MCF 10A (cell line): ENCODE data around the gene PDK1. TPM values are rescaled to one million over a fixed set of nuclear protein-coding genes. Genes with fewer than 3 reads are reported as not detected.

ENCODE experiments used
- BruUV-seq: library from RNA; stranded (reverse); fragments of 400-500 nt; replicated peaks from 2 replicates; lab custom pipeline; 2021; lab: Mats Ljungman, UMichigan
- CTCF ChIA-PET: fragments of 300-600 bp; sonication (Branson Sonifier 250); formaldehyde crosslinking; extraction: SDS; loops from one replicate; lab custom pipeline; 2021; ENCODE audit warnings: antibody characterized with exemption, inconsistent platforms; lab: Yijun Ruan, JAX
- POLR2A ChIA-PET: fragments of 300-600, 350-650 bp; sonication (Branson Sonifier 250); formaldehyde crosslinking; extraction: SDS; loops from one replicate; lab custom pipeline; 2020; ENCODE audit warnings: antibody characterized with exemption, inconsistent platforms; lab: Yijun Ruan, JAX
- DNase-seq: peaks from one replicate; pipeline ENCODE4 v3.0.0-alpha.2; 2018; ENCODE audit not compliant: unreplicated experiment
- H3K27ac Mint-ChIP-seq: one replicate; pipeline ENCODE4 v1.8.0; 2022; ENCODE audit warnings: mild to moderate bottlenecking, low read depth, mixed read lengths; ENCODE audit not compliant: unreplicated experiment
- H3K27me3 Mint-ChIP-seq: one replicate; pipeline ENCODE4 v1.8.0; 2022; ENCODE audit warnings: mixed read lengths; ENCODE audit not compliant: insufficient read depth, unreplicated experiment
- H3K36me3 Mint-ChIP-seq: one replicate; pipeline ENCODE4 v1.8.0; 2022; ENCODE audit warnings: mild to moderate bottlenecking, moderate library complexity, mixed read lengths; ENCODE audit not compliant: insufficient read depth, unreplicated experiment
- H3K4me1 Mint-ChIP-seq: one replicate; pipeline ENCODE4 v1.8.0; 2022; ENCODE audit warnings: mixed read lengths; ENCODE audit not compliant: insufficient read depth, unreplicated experiment
- H3K4me3 Mint-ChIP-seq: one replicate; pipeline ENCODE4 v1.8.0; 2022; ENCODE audit warnings: mild to moderate bottlenecking, moderate library complexity, mixed read lengths; ENCODE audit not compliant: unreplicated experiment
- H3K9me3 Mint-ChIP-seq: one replicate; pipeline ENCODE4 v1.8.0; 2022; ENCODE audit warnings: mixed read lengths; ENCODE audit not compliant: unreplicated experiment
- CTCF ChIP-seq: fragments of 200-600 bp; IDR thresholded peaks from one replicate; pipeline ENCODE4 v1.8.0; 2022; ENCODE audit warnings: antibody characterized with exemption, mild to moderate bottlenecking; ENCODE audit not compliant: unreplicated experiment
- intact Hi-C: fragments of 100-400 bp; cut with micrococcal nuclease; formaldehyde crosslinking; loops from 2 replicates; pipeline ENCODE4 v1.14.1; 2022
- total RNA-seq: library from RNA; stranded (reverse); gene quantifications from 2 replicates; pipeline ENCODE4 v1.2.3, GENCODE V29; 2022

Gene PDK1
- total RNA-seq, 1 experiment from 2014 or later = 26.5 TPM

GRCh38 chr2:172596776-172597175, 40.9 kb downstream of the PDK1 start:
- ChIA-PET CTCF (interaction anchor here (0.7 to 12.1 kb wide), 3 partner anchors 8 to 124 kb away, joined by 3 to 172 read pairs (median 3); no protein-coding TSS in a partner anchor), POLR2A (interaction anchor here (1.8 kb wide), 1 partner anchor 10 kb away, joined by 4 read pairs; no protein-coding TSS in a partner anchor)
- Mint-ChIP-seq H3K4me1 (no peaks in the 10 kb centered on the region), H3K4me3 (no peak overlapping the region), H3K36me3 (peaks cover 39% of the 10 kb centered on the region), H3K27ac (no peak overlapping the region), H3K27me3 (no peaks in the 10 kb centered on the region), H3K9me3 (no peaks in the 10 kb centered on the region)
- no peak for TF ChIP-seq CTCF
- intact Hi-C loops = no loop called here
- TSS peak; percentile 12 for BruUV-seq
- DNase-seq = no peak

- no peak for DNase-seq
- Mint-ChIP-seq H3K4me3 (no peak overlapping the region), H3K36me3 (peaks cover 39% of the 10 kb centered on the region), H3K9me3 (no peaks in the 10 kb centered on the region), H3K27me3 (no peaks in the 10 kb centered on the region), H3K27ac (no peak overlapping the region), H3K4me1 (no peaks in the 10 kb centered on the region)
- no TSS peak for BruUV-seq
- ChIA-PET POLR2A (interaction anchor here (0.6 to 1.8 kb wide), 2 partner anchors 10 to 542 kb away, joined by 3 to 4 read pairs; no protein-coding TSS in a partner anchor), CTCF (interaction anchor here (0.6 to 12.1 kb wide), 6 partner anchors 8 to 922 kb away, joined by 3 to 172 read pairs (median 3); no protein-coding TSS in a partner anchor)
- intact Hi-C loops = no loop called here
- TF ChIP-seq CTCF = no peak
Observed at GRCh38 chr2:172597176-172597842, 41.4 kb downstream of the PDK1 start.

- Mint-ChIP-seq H3K36me3 (peaks cover 28% of the 10 kb centered on the region), H3K4me3 (no peak overlapping the region), H3K27me3 (no peaks in the 10 kb centered on the region), H3K9me3 (no peaks in the 10 kb centered on the region), H3K4me1 (no peaks in the 10 kb centered on the region), H3K27ac (no peak overlapping the region)
- no peak for TF ChIP-seq CTCF
- BruUV-seq = no TSS peak
- ChIA-PET POLR2A (interaction anchor here (1.4 kb wide), 1 partner anchor 13 kb away, joined by 3 read pairs; no protein-coding TSS in a partner anchor), CTCF (interaction anchor here (0.6 to 1.2 kb wide), 2 partner anchors 105 to 882 kb away, joined by 3 read pairs; no protein-coding TSS in a partner anchor)
- DNase-seq = no peak
- intact Hi-C loops = no loop called here
Observed at GRCh38 chr2:172599947-172600346, 44.1 kb downstream of the PDK1 start.

DNA sequence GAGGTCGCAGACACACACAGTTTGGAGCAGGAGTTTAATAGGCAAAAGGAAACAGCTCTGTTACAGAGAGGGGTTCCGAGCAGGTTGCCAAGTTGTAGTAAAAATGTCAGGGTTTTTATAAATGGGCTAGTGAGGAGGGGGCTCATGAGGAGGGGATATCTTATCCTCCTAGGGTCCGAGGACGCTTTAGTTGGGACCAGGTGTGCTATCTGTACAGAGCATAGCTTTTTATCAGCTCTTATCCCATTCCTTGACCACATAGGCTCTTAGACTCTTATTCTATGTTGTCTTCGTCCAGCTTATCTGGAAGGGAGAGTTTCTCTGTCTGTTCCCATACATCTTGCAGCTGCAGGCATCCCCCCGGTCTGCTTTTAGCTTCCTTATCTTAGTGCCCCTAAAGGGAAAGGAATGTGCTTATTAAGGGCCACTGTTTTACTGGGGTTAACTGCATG, 44.7 kb downstream of the PDK1 start:
- no TSS peak for BruUV-seq
- ChIA-PET POLR2A (interaction anchor here (0.6 to 1.4 kb wide), 2 partner anchors 12 to 536 kb away, joined by 3 to 4 read pairs; no protein-coding TSS in a partner anchor), CTCF (interaction anchor here (0.6 to 1.2 kb wide), 5 partner anchors 16 to 881 kb away, joined by 3 read pairs; no protein-coding TSS in a partner anchor)
- intact Hi-C loops = no loop called here
- Mint-ChIP-seq H3K27ac (no peak overlapping the region), H3K4me1 (no peaks in the 10 kb centered on the region), H3K9me3 (no peaks in the 10 kb centered on the region), H3K36me3 (peaks cover 26% of the 10 kb centered on the region), H3K27me3 (no peaks in the 10 kb centered on the region), H3K4me3 (no peak overlapping the region)
- DNase-seq = no peak
- no peak for TF ChIP-seq CTCF
